ENCODE data around the gene SSR1. TPM values are rescaled to one million over a fixed set of nuclear protein-coding genes. Genes with fewer than 3 reads are reported as not detected.
A peak's percentile ranks its signal among the peaks of the same experiment; 100 is the strongest.

SSR1 gene
- total RNA-seq, 1 donor from 2014 or later: 203 TPM

DNA sequence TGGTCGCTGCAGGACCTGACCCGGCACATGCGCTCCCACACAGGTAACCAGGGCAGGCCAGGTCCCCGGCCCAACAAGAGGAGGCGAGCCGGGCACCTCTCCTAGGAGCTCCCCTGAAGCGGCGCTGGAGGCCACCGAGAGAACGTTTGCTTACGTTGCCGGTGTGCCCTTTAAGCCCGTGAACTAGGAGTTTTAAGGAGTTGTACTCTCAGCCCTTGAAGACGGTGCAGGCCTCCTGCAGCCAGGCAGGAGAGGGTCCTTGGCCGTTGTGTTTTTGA, 65.9 kb downstream of the SSR1 start:
- Mint-ChIP-seq H3K27ac (no peak overlapping the region), H3K4me1 (ENCODE audit: low read depth) (peaks cover 9% of the 10 kb centered on the region), H3K36me3 (ENCODE audit: low read depth) (peaks cover 32% of the 10 kb centered on the region), H3K9me3 (no peaks in the 10 kb centered on the region), H3K4me3 (ENCODE audit: low read depth) (no peak overlapping the region), H3K27me3 (ENCODE audit: low read depth) (no peaks in the 10 kb centered on the region)
- DNase-seq (ENCODE audit: low spot score): no peak
- intact Hi-C loops (cut with micrococcal nuclease): loop anchor here (10.0 kb wide), 1 partner anchor 332 kb away; no protein-coding TSS in a partner anchor

DNA sequence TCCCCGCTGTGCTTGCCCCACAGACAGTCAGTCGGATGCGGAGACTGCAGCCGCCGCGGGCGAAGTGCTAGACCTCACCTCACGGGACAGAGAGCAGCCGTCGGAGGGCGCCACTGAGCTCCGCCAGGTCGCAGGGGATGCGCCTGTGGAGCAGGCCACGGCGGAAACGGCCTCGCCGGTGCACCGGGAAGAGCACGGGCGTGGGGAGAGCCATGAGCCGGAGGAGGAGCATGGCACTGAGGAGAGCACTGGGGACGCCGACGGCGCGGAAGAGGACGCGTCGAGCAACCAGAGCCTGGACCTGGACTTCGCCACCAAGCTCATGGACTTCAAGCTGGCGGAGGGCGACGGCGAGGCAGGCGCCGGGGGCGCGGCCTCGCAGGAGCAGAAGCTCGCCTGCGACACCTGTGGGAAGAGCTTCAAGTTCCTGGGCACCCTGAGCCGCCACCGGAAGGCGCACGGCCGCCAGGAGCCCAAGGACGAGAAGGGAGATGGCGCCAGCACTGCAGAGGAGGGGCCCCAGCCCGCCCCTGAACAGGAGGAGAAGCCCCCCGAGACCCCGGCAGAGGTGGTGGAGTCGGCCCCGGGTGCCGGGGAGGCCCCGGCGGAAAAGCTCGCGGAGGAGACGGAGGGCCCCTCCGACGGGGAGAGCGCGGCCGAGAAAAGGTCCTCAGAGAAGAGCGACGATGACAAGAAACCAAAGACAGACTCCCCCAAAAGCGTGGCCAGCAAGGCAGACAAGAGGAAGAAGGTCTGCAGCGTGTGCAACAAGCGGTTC, 66.4 kb downstream of the SSR1 start:
- H3K4me3 Mint-ChIP-seq (ENCODE audit: low read depth): no peak overlapping the region
- peaks cover 32% of the 10 kb centered on the region for H3K36me3 Mint-ChIP-seq (ENCODE audit: low read depth)
- intact Hi-C loops (cut with micrococcal nuclease): loop anchor here (10.0 kb wide), 1 partner anchor 332 kb away; no protein-coding TSS in a partner anchor
- no peaks in the 10 kb centered on the region for H3K27me3 Mint-ChIP-seq (ENCODE audit: low read depth)
- H3K27ac Mint-ChIP-seq: no peak overlapping the region
- no peaks in the 10 kb centered on the region for H3K9me3 Mint-ChIP-seq
- no peak for DNase-seq (ENCODE audit: low spot score)
- peaks cover 10% of the 10 kb centered on the region for H3K4me1 Mint-ChIP-seq (ENCODE audit: low read depth)

DNA sequence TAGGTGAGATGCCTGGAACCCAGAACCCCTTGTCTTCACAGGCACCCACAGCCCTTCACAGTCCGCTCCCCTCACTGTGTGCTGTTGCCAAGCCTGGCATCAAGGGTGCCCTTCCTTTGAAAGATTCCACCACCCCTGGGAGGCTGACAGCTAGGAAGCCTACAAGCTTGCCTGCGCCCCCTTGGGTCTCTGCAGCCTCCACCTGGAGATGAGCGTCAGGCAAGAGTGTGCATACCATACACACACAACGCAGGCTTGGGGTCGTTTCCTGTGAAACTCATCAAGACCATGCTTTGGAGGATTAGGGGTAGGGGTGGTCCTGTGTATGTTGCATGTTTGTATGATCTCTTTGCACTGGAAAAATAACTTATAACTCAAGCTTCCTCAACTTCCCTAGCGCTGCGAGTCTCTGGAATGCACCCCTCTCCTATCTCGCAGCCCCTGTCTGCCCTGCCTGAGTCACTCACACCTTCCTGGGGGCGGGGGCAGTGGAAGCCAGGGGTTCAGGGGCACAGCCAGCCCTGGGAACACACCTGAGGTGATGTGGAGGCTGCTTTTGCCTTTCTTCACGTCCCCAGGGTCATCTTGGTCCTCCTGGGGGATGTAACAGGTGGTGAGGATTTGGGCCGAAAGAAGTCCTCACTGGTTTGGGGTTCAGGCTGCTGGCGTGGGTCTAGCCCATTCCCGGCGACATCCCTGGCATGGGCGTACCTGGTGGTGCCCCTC, 67.2 kb downstream of the SSR1 start:
- H3K36me3 Mint-ChIP-seq (ENCODE audit: low read depth): peaks cover 30% of the 10 kb centered on the region
- H3K4me1 Mint-ChIP-seq (ENCODE audit: low read depth): peaks cover 10% of the 10 kb centered on the region
- H3K4me3 Mint-ChIP-seq (ENCODE audit: low read depth): no peak overlapping the region
- intact Hi-C loops (cut with micrococcal nuclease): loop anchor here (10.0 kb wide), 1 partner anchor 331 kb away; no protein-coding TSS in a partner anchor
- no peaks in the 10 kb centered on the region for H3K27me3 Mint-ChIP-seq (ENCODE audit: low read depth)
- no peaks in the 10 kb centered on the region for H3K9me3 Mint-ChIP-seq
- no peak overlapping the region for H3K27ac Mint-ChIP-seq
- DNase-seq (ENCODE audit: low spot score): no peak

DNA sequence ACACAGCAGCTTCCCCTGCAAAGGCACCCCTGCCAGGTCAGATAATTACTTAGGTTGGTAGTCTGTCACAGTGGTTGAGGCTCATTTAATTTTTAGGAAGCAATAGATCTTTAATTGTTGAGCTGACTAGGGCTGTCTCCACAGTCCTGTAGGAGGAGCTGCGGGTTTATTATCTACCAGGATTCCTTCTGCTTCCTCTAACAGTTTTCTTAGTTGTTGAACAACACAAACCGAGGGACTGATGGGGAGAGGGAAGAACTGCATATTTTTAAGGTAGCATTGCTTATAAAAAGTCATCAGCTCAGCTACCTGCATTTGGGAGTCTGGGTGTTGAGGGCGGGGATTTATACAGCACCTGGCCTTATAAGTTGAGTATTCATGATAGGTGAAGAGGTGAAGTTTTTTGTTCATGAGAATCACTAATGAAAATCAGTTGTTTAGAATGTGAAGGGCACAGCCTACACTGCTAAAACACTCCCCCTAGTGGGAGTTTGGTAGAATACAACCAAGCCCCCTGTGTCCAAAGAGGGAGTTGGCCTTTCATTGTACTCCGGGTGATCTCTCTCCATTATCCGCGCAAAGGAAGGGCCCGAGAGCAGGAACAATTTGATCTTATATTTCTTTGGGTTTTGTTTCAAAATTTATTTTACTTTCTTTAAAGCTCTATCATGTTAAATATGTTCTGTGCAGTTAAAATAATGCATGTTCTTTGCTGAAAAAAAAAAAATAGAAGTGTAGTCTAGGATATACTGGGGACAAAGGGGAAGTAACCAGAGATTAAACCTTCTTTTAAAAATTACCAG, 69.6 kb downstream of the SSR1 start:
- Mint-ChIP-seq H3K9me3 (no peaks in the 10 kb centered on the region), H3K4me3 (ENCODE audit: low read depth) (no peak overlapping the region), H3K4me1 (ENCODE audit: low read depth) (peaks cover 12% of the 10 kb centered on the region), H3K27me3 (ENCODE audit: low read depth) (no peaks in the 10 kb centered on the region), H3K36me3 (ENCODE audit: low read depth) (peaks cover 43% of the 10 kb centered on the region), H3K27ac (no peak overlapping the region)
- DNase-seq (ENCODE audit: low spot score): peak; percentile 31
- intact Hi-C loops (cut with micrococcal nuclease): loop anchor here (1.0 to 10.0 kb wide), 5 partner anchors 106 to 566 kb away; partner anchors contain the start of gene RREB1

DNA sequence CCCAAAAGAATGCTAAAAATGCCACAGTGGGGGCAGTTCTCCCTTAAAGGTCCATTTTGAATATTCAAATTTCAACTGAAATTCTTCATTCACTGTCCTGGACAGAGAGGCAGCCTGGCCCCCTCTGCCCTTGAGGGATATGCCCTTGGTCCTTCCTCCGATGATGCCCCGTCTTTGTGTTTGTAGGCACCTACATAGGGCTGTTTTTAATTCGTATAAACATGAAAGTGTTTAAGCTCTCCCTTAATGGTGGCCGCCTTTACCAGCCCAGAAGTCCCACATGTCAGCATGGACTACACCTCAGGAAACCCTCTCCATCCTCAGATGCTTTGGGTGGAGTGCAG, 70.2 kb downstream of the SSR1 start:
- H3K36me3 Mint-ChIP-seq (ENCODE audit: low read depth): peaks cover 37% of the 10 kb centered on the region
- no peak overlapping the region for H3K27ac Mint-ChIP-seq
- no peaks in the 10 kb centered on the region for H3K27me3 Mint-ChIP-seq (ENCODE audit: low read depth)
- H3K4me1 Mint-ChIP-seq (ENCODE audit: low read depth): peaks cover 12% of the 10 kb centered on the region
- no peak overlapping the region for H3K4me3 Mint-ChIP-seq (ENCODE audit: low read depth)
- no peaks in the 10 kb centered on the region for H3K9me3 Mint-ChIP-seq
- no peak for DNase-seq (ENCODE audit: low spot score)
- intact Hi-C loops (cut with micrococcal nuclease): loop anchor here (1.0 to 10.0 kb wide), 5 partner anchors 106 to 566 kb away; partner anchors contain the start of gene RREB1

DNA sequence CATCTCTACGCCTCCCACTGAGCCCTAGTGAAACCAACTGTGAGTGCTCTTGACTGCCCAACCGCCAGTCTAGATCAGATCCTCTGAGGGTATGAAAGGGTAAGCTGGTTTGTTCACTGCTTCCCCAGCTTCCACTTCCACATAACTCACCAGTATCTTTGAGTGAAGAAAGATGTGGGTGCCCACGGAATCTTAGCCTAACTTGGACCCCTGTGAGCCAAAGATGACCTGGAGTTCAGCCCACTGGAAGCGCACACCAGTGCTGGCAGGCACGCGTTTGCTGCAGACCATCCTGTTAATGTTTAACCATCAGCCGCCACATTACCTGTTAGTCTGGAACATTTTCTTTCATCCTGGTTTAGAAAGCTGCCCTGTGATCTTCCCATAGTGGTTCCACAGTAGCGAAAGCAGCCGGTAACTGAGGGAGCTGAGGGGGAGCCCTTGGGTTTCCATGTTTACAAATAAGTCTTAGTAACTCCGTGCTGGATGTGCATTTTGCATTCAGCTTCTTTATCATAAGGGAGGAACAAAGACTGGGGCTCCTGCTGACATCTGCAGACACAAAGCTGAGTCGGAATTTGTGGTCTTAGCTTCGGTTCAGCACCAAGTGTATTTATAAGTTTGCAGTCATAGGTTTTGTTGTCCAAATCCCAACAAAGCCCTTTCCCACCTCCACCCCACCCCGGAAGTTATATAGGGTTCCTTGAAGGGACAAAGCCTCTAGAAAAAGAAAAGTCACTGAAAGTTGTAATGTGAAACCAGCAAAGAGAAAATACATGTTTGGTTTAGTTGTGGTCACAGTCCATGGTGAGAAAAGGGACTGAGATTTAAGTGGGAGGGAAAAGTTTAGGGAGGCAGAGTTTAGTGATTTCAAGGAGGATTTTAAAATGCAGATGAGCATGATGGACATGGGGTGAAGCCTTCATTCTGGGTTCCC, 71.0 kb downstream of the SSR1 start:
- no peak overlapping the region for H3K4me3 Mint-ChIP-seq (ENCODE audit: low read depth)
- peaks cover 33% of the 10 kb centered on the region for H3K36me3 Mint-ChIP-seq (ENCODE audit: low read depth)
- no peak overlapping the region for H3K27ac Mint-ChIP-seq
- H3K27me3 Mint-ChIP-seq (ENCODE audit: low read depth): no peaks in the 10 kb centered on the region
- H3K4me1 Mint-ChIP-seq (ENCODE audit: low read depth): peaks cover 14% of the 10 kb centered on the region
- no peaks in the 10 kb centered on the region for H3K9me3 Mint-ChIP-seq
- no peak for DNase-seq (ENCODE audit: low spot score)
- intact Hi-C loops (cut with micrococcal nuclease): loop anchor here (5.0 to 10.0 kb wide), 4 partner anchors 105 to 455 kb away; partner anchors contain the start of gene RREB1

DNA sequence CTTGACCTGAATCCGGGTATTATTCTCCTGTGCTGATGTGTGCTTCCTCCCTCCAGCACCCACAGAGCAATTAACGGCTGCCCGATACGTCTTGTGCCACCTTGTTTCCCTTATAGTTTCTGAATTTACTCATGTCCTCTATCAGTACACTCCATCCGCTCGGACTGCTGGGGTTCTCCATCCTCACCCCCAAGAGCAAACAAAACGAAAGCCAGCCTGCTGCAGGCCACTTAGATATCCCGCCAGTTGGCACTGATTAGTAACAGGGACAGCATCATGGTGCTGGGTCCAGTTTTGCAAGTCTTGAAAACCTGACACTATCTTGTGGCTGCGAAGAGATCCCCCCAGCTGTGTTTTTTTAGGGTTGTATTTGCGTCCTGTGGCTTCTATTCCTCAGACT, 71.8 kb downstream of the SSR1 start:
- intact Hi-C loops (cut with micrococcal nuclease): loop anchor here (5.0 to 10.0 kb wide), 4 partner anchors 104 to 454 kb away; partner anchors contain the start of gene RREB1
- H3K27ac Mint-ChIP-seq: no peak overlapping the region
- peaks cover 33% of the 10 kb centered on the region for H3K36me3 Mint-ChIP-seq (ENCODE audit: low read depth)
- no peaks in the 10 kb centered on the region for H3K27me3 Mint-ChIP-seq (ENCODE audit: low read depth)
- no peak overlapping the region for H3K4me3 Mint-ChIP-seq (ENCODE audit: low read depth)
- no peaks in the 10 kb centered on the region for H3K9me3 Mint-ChIP-seq
- DNase-seq (ENCODE audit: low spot score): no peak
- peaks cover 14% of the 10 kb centered on the region for H3K4me1 Mint-ChIP-seq (ENCODE audit: low read depth)

DNA sequence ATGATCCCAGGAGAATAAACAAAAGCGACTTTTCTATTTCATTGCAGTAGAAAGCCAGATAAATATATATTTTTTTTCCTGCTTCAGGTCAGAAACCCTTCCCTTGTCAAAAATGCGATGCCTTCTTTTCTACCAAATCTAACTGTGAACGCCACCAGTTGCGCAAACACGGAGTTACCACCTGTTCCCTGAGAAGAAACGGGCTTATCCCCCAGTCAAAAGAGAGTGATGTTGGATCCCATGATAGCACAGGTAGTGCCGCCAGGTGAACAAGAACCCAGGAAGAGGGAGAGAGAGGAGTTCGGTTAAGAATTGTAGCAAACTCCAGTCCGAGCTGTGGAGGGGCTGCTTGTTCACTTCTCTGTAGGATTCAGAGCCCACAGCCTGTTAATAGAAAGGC, 72.6 kb downstream of the SSR1 start:
- no peak overlapping the region for H3K4me3 Mint-ChIP-seq (ENCODE audit: low read depth)
- intact Hi-C loops (cut with micrococcal nuclease): loop anchor here (5.0 to 10.0 kb wide), 4 partner anchors 103 to 453 kb away; partner anchors contain the start of gene RREB1
- no peaks in the 10 kb centered on the region for H3K27me3 Mint-ChIP-seq (ENCODE audit: low read depth)
- no peaks in the 10 kb centered on the region for H3K9me3 Mint-ChIP-seq
- peaks cover 14% of the 10 kb centered on the region for H3K4me1 Mint-ChIP-seq (ENCODE audit: low read depth)
- H3K36me3 Mint-ChIP-seq (ENCODE audit: low read depth): peaks cover 31% of the 10 kb centered on the region
- DNase-seq (ENCODE audit: low spot score): no peak
- H3K27ac Mint-ChIP-seq: no peak overlapping the region

DNA sequence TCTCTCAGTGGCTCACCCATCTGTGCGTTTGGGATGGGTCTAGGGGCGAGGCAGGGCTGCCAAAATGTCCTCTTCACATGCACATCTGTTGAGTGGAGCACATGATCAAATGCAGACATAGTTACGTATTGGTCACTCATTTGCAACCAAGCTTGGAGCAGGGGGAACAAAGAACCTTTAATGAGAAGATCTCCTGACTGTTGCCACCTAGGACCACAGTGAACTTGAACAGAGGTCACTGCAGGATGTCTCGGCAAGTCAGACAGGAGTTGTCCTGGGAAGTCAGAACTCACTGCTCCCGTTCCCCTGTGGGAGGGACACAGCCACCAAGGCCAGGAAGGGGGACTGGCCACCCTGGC, 73.4 kb downstream of the SSR1 start:
- Mint-ChIP-seq H3K36me3 (ENCODE audit: low read depth) (peaks cover 34% of the 10 kb centered on the region), H3K4me1 (ENCODE audit: low read depth) (peaks cover 14% of the 10 kb centered on the region), H3K9me3 (no peaks in the 10 kb centered on the region), H3K27me3 (ENCODE audit: low read depth) (no peaks in the 10 kb centered on the region), H3K4me3 (ENCODE audit: low read depth) (no peak overlapping the region), H3K27ac (no peak overlapping the region)
- intact Hi-C loops (cut with micrococcal nuclease): loop anchor here (2.0 kb wide), 2 partner anchors 153 to 515 kb away; no protein-coding TSS in a partner anchor
- no peak for DNase-seq (ENCODE audit: low spot score)

DNA sequence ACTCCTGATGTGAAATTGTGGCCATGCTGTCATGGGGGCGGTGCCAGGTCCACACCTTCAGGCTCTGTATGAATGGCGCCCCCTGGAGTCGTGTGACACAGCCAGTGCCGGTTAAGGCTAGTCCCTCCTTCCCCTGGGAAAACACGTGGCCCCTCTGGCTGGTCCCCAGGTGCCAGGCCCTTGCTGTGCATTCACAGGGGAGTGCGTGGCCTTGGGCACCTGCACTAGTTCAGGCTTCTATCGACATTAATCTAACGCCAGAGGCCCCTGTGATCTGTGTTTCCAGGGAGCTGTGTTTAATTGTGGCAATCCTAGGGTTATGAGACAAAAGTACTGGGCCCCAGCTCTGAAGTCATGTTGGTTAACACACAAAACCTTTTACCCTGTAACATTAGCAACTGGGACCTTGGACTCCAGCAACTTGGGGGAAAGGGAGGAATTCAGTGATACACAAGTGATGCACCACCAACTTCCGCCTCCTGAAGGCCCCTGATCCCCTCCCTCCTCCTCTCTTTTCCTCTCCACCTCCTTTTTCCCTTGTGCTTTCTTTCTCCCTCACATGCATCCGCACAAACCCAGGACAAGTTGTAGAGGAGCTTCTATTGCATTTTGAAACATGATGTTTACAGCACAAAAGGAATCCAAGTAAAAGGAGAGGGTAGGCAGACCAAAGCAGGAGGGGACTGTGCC, 74.0 kb downstream of the SSR1 start:
- peak; percentile 55 for DNase-seq (ENCODE audit: low spot score)
- no peaks in the 10 kb centered on the region for H3K27me3 Mint-ChIP-seq (ENCODE audit: low read depth)
- H3K4me3 Mint-ChIP-seq (ENCODE audit: low read depth): no peak overlapping the region
- no peaks in the 10 kb centered on the region for H3K9me3 Mint-ChIP-seq
- intact Hi-C loops (cut with micrococcal nuclease): loop anchor here (2.0 kb wide), 2 partner anchors 152 to 514 kb away; no protein-coding TSS in a partner anchor
- H3K36me3 Mint-ChIP-seq (ENCODE audit: low read depth): peaks cover 38% of the 10 kb centered on the region
- peaks cover 14% of the 10 kb centered on the region for H3K4me1 Mint-ChIP-seq (ENCODE audit: low read depth)
- H3K27ac Mint-ChIP-seq: no peak overlapping the region

DNA sequence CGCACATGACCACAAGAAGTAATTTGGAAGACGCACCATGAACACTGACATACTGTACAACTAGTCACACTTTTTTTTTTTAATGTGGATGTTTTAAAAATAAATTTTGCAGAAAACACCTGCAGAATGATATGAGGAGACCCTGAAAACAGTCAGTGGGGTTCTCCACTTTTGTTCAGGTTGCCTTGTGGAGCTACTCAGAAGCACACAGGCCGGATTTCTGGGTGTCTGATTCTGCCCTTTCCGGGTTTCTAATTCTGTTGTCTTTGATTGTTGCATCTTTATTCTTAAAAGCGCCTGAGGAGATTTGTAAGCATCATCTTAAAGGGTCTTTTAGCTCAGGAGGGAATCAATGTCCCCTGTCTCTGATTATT, 74.5 kb downstream of the SSR1 start:
- Mint-ChIP-seq H3K36me3 (ENCODE audit: low read depth) (peaks cover 39% of the 10 kb centered on the region), H3K27me3 (ENCODE audit: low read depth) (no peaks in the 10 kb centered on the region), H3K27ac (no peak overlapping the region), H3K4me1 (ENCODE audit: low read depth) (peaks cover 15% of the 10 kb centered on the region), H3K9me3 (no peaks in the 10 kb centered on the region), H3K4me3 (ENCODE audit: low read depth) (no peak overlapping the region)
- DNase-seq (ENCODE audit: low spot score): no peak
- intact Hi-C loops (cut with micrococcal nuclease): loop anchor here (2.0 kb wide), 2 partner anchors 152 to 514 kb away; no protein-coding TSS in a partner anchor

All from activated T-helper 2 cell treated with anti-CD3 and anti-CD28 coated beads, Interferon-gamma antibody, Interleukin-2, Interleukin-4, amounts not matched to agents 10 μg/mL and 5 μg/mL and 100 μg/mL, durations not matched to agents 14 hours and 24 hours and 36 hours (primary cell).